Right ventricle myocardium superior (tissue), 1 donor: ENCODE results near the gene MRPL37. TPM values are rescaled to one million over a fixed set of nuclear protein-coding genes. Genes with fewer than 3 reads are reported as not detected.
A peak's percentile ranks its signal among the peaks of the same experiment; 100 is the strongest.
"Not testable (repeated sequence)": the region's sequence is repeated elsewhere in the genome, so short reads cannot be mapped to it uniquely, and the experiment has no call there.

ENCODE experiments used
- ATAC-seq: fragments of 200-7000 bp; cut with Tn5 transposase; one replicate; pipeline ENCODE4 v1.9.1; 2020; ENCODE audit warnings: mild to moderate bottlenecking; ENCODE audit not compliant: poor library complexity
- DNase-seq: peaks from one replicate; pipeline ENCODE4 v3.0.0-alpha.2; 2020
- intact Hi-C: fragments of 100-400 bp; cut with DNase I; formaldehyde crosslinking; loops from one replicate; pipeline ENCODE4 v1.11.2; 2022
- total RNA-seq: library from RNA; stranded (reverse); fragmentation: NEBNext Ultra II Directional; extraction: Animal tissue kit (Norgen Biotek cat#: 25700); gene quantifications from one replicate; pipeline ENCODE4 v1.2.1, GENCODE V29; 2021
- donor health status: DM: no; HTN: yes; CAD: no; lungs with severe emphysema.

The MRPL37 gene
- total RNA-seq, 1 donor from 2014 or later, result 78.6 TPM

- ATAC-seq (peak; percentile 51), DNase-seq (no peak)
- intact Hi-C loops, result no loop called here
These were observed 29.4 kb downstream of the MRPL37 start for GRCh38 chr1:54229281-54229891.

GRCh38 chr1:54230507-54231339 is 30.8 kb downstream of the MRPL37 start:
- intact Hi-C loops, result no loop called here
- ATAC-seq (no peak), DNase-seq (no peak)

- DNase-seq, intact Hi-C loops, ATAC-seq: not testable (repeated sequence)
These were observed 33.2 kb downstream of the MRPL37 start for GRCh38 chr1:54233196-54233595.

GRCh38 chr1:54234284-54234683 is 34.3 kb downstream of the MRPL37 start:
- ATAC-seq, result no peak
- DNase-seq, result no peak
- intact Hi-C loops, result no loop called here

GRCh38 chr1:54237586-54237985 is 37.6 kb downstream of the MRPL37 start:
- DNase-seq (no peak), ATAC-seq (no peak)
- intact Hi-C loops, result no loop called here

GRCh38 chr1:54238353-54239034 is 38.5 kb downstream of the MRPL37 start:
- DNase-seq (no peak), ATAC-seq (no peak)
- intact Hi-C loops, result no loop called here

GRCh38 chr1:54239035-54239383 is 39.0 kb downstream of the MRPL37 start:
- intact Hi-C loops, result no loop called here
- DNase-seq (no peak), ATAC-seq (no peak)

- ATAC-seq (no peak), DNase-seq (no peak)
- intact Hi-C loops, result no loop called here
These were observed 39.7 kb downstream of the MRPL37 start for GRCh38 chr1:54239631-54240031.

- DNase-seq, result no peak
- intact Hi-C loops, result no loop called here
- ATAC-seq, result no peak
These were observed 40.9 kb downstream of the MRPL37 start for GRCh38 chr1:54240741-54241335.

- DNase-seq, result no peak
- intact Hi-C loops, result no loop called here
- no peak for ATAC-seq
These were observed 41.4 kb downstream of the MRPL37 start for GRCh38 chr1:54241364-54241763.

GRCh38 chr1:54243022-54243421 is 43.1 kb downstream of the MRPL37 start:
- ATAC-seq (no peak), DNase-seq (no peak)
- intact Hi-C loops, result no loop called here

- intact Hi-C loops, result no loop called here
- no peak for DNase-seq
- ATAC-seq, result no peak
These were observed 44.7 kb downstream of the MRPL37 start for GRCh38 chr1:54244655-54245054.

- peak; percentile 20 for ATAC-seq
- intact Hi-C loops, result no loop called here
These were observed 45.5 kb downstream of the MRPL37 start for GRCh38 chr1:54245501-54245900.

GRCh38 chr1:54246116-54246721 is 46.3 kb downstream of the MRPL37 start:
- ATAC-seq (peak; percentile 81), DNase-seq (no peak)
- intact Hi-C loops, result no loop called here

More at GRCh38 chr1:54245501-54245900, 45.5 kb downstream of the MRPL37 start:
- DNase-seq, result no peak

GRCh38 chr1:54247863-54248515 is 48.0 kb downstream of the MRPL37 start:
- intact Hi-C loops, result no loop called here
- DNase-seq (no peak), ATAC-seq (no peak)

GRCh38 chr1:54248966-54249365 is 49.0 kb downstream of the MRPL37 start:
- DNase-seq (no peak), ATAC-seq (no peak)
- intact Hi-C loops, result no loop called here

- intact Hi-C loops, result no loop called here
- peak; percentile 30 for ATAC-seq
- DNase-seq, result no peak
These were observed 50.0 kb downstream of the MRPL37 start for GRCh38 chr1:54249819-54250435.

GRCh38 chr1:54250670-54251069 is 50.7 kb downstream of the MRPL37 start:
- intact Hi-C loops, result no loop called here
- ATAC-seq (no peak), DNase-seq (no peak)
